GM10248 (cell line): Measurements from ENCODE around the gene NSD2.
"Not testable (repeated sequence)": the region's sequence is repeated elsewhere in the genome, so short reads cannot be mapped to it uniquely, and the experiment has no call there.

Experiments used
- CTCF ChIA-PET: fragments of 300-600 bp; sonication (Branson Sonifier 250); formaldehyde crosslinking; extraction: SDS; loops from one replicate; lab custom pipeline; 2021; ENCODE audit warnings: antibody characterized with exemption; lab: Yijun Ruan, JAX
- POLR2A ChIA-PET: fragments of 350-650 bp; sonication (Branson Sonifier 250); formaldehyde crosslinking; extraction: SDS; loops from one replicate; lab custom pipeline; 2020; ENCODE audit warnings: antibody characterized with exemption; lab: Yijun Ruan, JAX
- DNase-seq: peaks from one replicate; pipeline ENCODE4 v3.0.0; 2012; ENCODE audit errors: extremely low spot score
- CTCF ChIP-seq: IDR thresholded peaks from 2 replicates; pipeline ENCODE4 v1.5.1; 2012; ENCODE audit warnings: mild to moderate bottlenecking, low read depth; ENCODE audit errors: extremely low read depth, missing control alignments, control extremely low read depth

NSD2 gene

GRCh38 chr4:2008921-2009650 lies 137.9 kb downstream of the NSD2 start, which contains the start of gene NELFA:
Gene NELFA, minus strand, starts transcription at chr4:2008974. Its CDS starts 15 bp downstream, at chr4:2008959.
- CTCF ChIA-PET = interaction anchor here (0.7 to 1.5 kb wide), 6 partner anchors 8 to 211 kb away, joined by 3 to 6 read pairs (median 4); no protein-coding TSS in a partner anchor
- peak; percentile 95 for DNase-seq
- POLR2A ChIA-PET = no interaction called here
- TF ChIP-seq CTCF = no peak

- peak; percentile 59 for DNase-seq
- ChIA-PET POLR2A (no interaction called here), CTCF (interaction anchor here (0.7 to 1.5 kb wide), 5 partner anchors 9 to 210 kb away, joined by 3 to 6 read pairs (median 4); no protein-coding TSS in a partner anchor)
- no peak for TF ChIP-seq CTCF
Observed at GRCh38 chr4:2009651-2010233, 138.5 kb downstream of the NSD2 start.

- DNase-seq = no peak
- no peak for TF ChIP-seq CTCF
- CTCF ChIA-PET = no interaction called here
- POLR2A ChIA-PET = no interaction called here
Observed at GRCh38 chr4:2011583-2011982, 140.4 kb downstream of the NSD2 start.

- ChIA-PET CTCF (no interaction called here), POLR2A (no interaction called here)
- DNase-seq = no peak
- no peak for TF ChIP-seq CTCF
Observed at GRCh38 chr4:2015008-2015407, 143.8 kb downstream of the NSD2 start.

- POLR2A ChIA-PET, CTCF ChIA-PET, DNase-seq: not testable (repeated sequence)
Observed at GRCh38 chr4:2021358-2022018, 150.3 kb downstream of the NSD2 start.

- DNase-seq = no peak
- ChIA-PET CTCF (no interaction called here), POLR2A (no interaction called here)
- TF ChIP-seq CTCF = no peak
Observed at GRCh38 chr4:2024683-2025082, 153.5 kb downstream of the NSD2 start.
